AG04449 (cell line): ENCODE data around the gene FBXO31.
"Not testable (repeated sequence)": the region's sequence is repeated elsewhere in the genome, so short reads cannot be mapped to it uniquely, and the experiment has no call there.

Source experiments
- CTCF ChIA-PET: fragments of 350-600 bp; formaldehyde crosslinking; extraction: SDS; loops from one replicate; lab custom pipeline; 2021; ENCODE audit warnings: antibody characterized with exemption; lab: Yijun Ruan, JAX
- POLR2A ChIA-PET: fragments of 400-600, 350-600 bp; formaldehyde crosslinking; extraction: SDS; loops from one replicate; lab custom pipeline; 2020; ENCODE audit warnings: antibody characterized with exemption, inconsistent platforms; lab: Yijun Ruan, JAX
- DNase-seq: peaks from one replicate; pipeline ENCODE4 v3.0.0-alpha.2; 2010; ENCODE audit warnings: low read depth, low spot score
- H3K4me3 ChIP-seq: 2 replicates; pipeline ENCODE4 v1.5.1; 2011; ENCODE audit warnings: low read depth, mild to moderate bottlenecking, control low read depth, low read length
- CTCF ChIP-seq: IDR thresholded peaks from one replicate; pipeline ENCODE4 v1.5.1; 2011; ENCODE audit warnings: mild to moderate bottlenecking, moderate library complexity, low read length, control low read depth, inconsistent platforms; ENCODE audit not compliant: insufficient read depth; ENCODE audit errors: missing control alignments

FBXO31 gene

GRCh38 chr16:87389245-87389644 lies 5.7 kb upstream of the FBXO31 start:
- ChIA-PET CTCF (interaction anchor here (1.0 to 2.3 kb wide), 3 partner anchors 27 to 247 kb away, joined by 4 to 9 read pairs (median 4); no protein-coding TSS in a partner anchor), POLR2A (no interaction called here)
- H3K4me3 ChIP-seq, result no peak overlapping the region
- no peak for TF ChIP-seq CTCF
- DNase-seq, result no peak

- no peak overlapping the region for H3K4me3 ChIP-seq
- no peak for TF ChIP-seq CTCF
- CTCF ChIA-PET, result interaction anchor here (0.9 to 2.3 kb wide), 4 partner anchors 28 to 248 kb away, joined by 3 to 9 read pairs (median 4); partner anchors contain the start of gene C16orf95
- POLR2A ChIA-PET, result no interaction called here
- DNase-seq, result no peak
Measured at GRCh38 chr16:87388818-87389134, 5.2 kb upstream of the FBXO31 start.

- no peak overlapping the region; the same call in 1 of the 2 replicates for H3K4me3 ChIP-seq
- TF ChIP-seq CTCF, result no peak
- peak; percentile 95 for DNase-seq
- POLR2A ChIA-PET, result no interaction called here
- CTCF ChIA-PET, result interaction anchor here (0.9 to 2.3 kb wide), 4 partner anchors 28 to 248 kb away, joined by 3 to 9 read pairs (median 4); partner anchors contain the start of gene C16orf95
Measured at GRCh38 chr16:87387942-87388817, 4.6 kb upstream of the FBXO31 start.

GRCh38 chr16:87384875-87385167 lies 1.2 kb upstream of the FBXO31 start:
- ChIA-PET POLR2A (interaction anchor here (0.6 to 2.4 kb wide), 4 partner anchors 8 to 197 kb away, joined by 3 to 9 read pairs (median 6); partner anchors contain the start of gene MAP1LC3B), CTCF (interaction anchor here (2.7 to 3.3 kb wide), 2 partner anchors 9 to 251 kb away, joined by 8 to 21 read pairs; no protein-coding TSS in a partner anchor)
- peak overlapping the region; percentile 70 for H3K4me3 ChIP-seq
- not testable (repeated sequence) for DNase-seq

- ChIA-PET POLR2A (interaction anchor here (0.6 to 2.4 kb wide), 7 partner anchors 8 to 198 kb away, joined by 3 to 9 read pairs (median 4); partner anchors contain the start of genes C16orf95 and MAP1LC3B), CTCF (interaction anchor here (1.7 to 3.3 kb wide), 3 partner anchors 10 to 251 kb away, joined by 4 to 21 read pairs (median 8); no protein-coding TSS in a partner anchor)
- DNase-seq, result no peak
- H3K4me3 ChIP-seq, result peak overlapping the region; percentile 70
- no peak for TF ChIP-seq CTCF
Measured at GRCh38 chr16:87384162-87384874, 742 bp upstream of the FBXO31 start.

- CTCF ChIA-PET, result interaction anchor here (0.8 to 3.3 kb wide), 3 partner anchors 12 to 65 kb away, joined by 3 to 21 read pairs (median 3); partner anchors contain the start of gene C16orf95
- TF ChIP-seq CTCF, result no peak
- H3K4me3 ChIP-seq, result peak overlapping the region; percentile 78
- no peak for DNase-seq
- POLR2A ChIA-PET, result interaction anchor here (2.4 kb wide), 1 partner anchor 10 kb away, joined by 7 read pairs; the partner anchor contains the start of gene MAP1LC3B
Measured at GRCh38 chr16:87382023-87382785, 1.4 kb downstream of the FBXO31 start.
